D341Med (cell line): Measurements from ENCODE around the gene MCRIP1.

ENCODE experiments used
- DNase-seq: peaks from one replicate; pipeline ENCODE4 v3.0.0; 2012; ENCODE audit warnings: low spot score

Gene MCRIP1

GRCh38 chr17:81819708-81820107 lies 13.4 kb downstream of the MCRIP1 start:
- DNase-seq: no peak

GRCh38 chr17:81817758-81818147 lies 15.3 kb downstream of the MCRIP1 start:
- no peak for DNase-seq

GRCh38 chr17:81815646-81815986 lies 17.5 kb downstream of the MCRIP1 start:
- DNase-seq: no peak

- no peak for DNase-seq
Measured at GRCh38 chr17:81814748-81815645, 18.1 kb downstream of the MCRIP1 start.

- no peak for DNase-seq
Measured at GRCh38 chr17:81813861-81814683, 19.0 kb downstream of the MCRIP1 start.

GRCh38 chr17:81813371-81813684 lies 19.8 kb downstream of the MCRIP1 start:
- no peak for DNase-seq

GRCh38 chr17:81812571-81813370 lies 20.3 kb downstream of the MCRIP1 start:
- no peak for DNase-seq

GRCh38 chr17:81811705-81812570 lies 21.2 kb downstream of the MCRIP1 start:
- DNase-seq: no peak

GRCh38 chr17:81810892-81811704 lies 22.0 kb downstream of the MCRIP1 start:
- DNase-seq: no peak

GRCh38 chr17:81810476-81810875 lies 22.6 kb downstream of the MCRIP1 start:
- no peak for DNase-seq

GRCh38 chr17:81809556-81809998 lies 23.5 kb downstream of the MCRIP1 start:
- no peak for DNase-seq

- DNase-seq: no peak
Measured at GRCh38 chr17:81808778-81809555, 24.1 kb downstream of the MCRIP1 start.

GRCh38 chr17:81807839-81808238 lies 25.3 kb downstream of the MCRIP1 start:
- DNase-seq: no peak

- no peak for DNase-seq
Measured at GRCh38 chr17:81807210-81807719, 25.8 kb downstream of the MCRIP1 start.

- DNase-seq: no peak
Measured at GRCh38 chr17:81806461-81807209, 26.5 kb downstream of the MCRIP1 start.

GRCh38 chr17:81805707-81806460 lies 27.2 kb downstream of the MCRIP1 start:
- DNase-seq: no peak

GRCh38 chr17:81804559-81805399 lies 28.3 kb downstream of the MCRIP1 start:
- no peak for DNase-seq
